Activated T-helper 2 cell treated with anti-CD3 and anti-CD28 coated beads, Interferon-gamma antibody, Interleukin-2, Interleukin-4, amounts not matched to agents 10 μg/mL and 5 μg/mL and 100 μg/mL, durations not matched to agents 14 hours and 24 hours and 36 hours (primary cell): ENCODE measurements around the gene DOP1A. TPM values are rescaled to one million over a fixed set of nuclear protein-coding genes. Genes with fewer than 3 reads are reported as not detected.
A peak's percentile ranks its signal among the peaks of the same experiment; 100 is the strongest.

Experiments
- DNase-seq: peaks from one replicate; pipeline ENCODE4 v3.0.0; 2021; ENCODE audit warnings: low spot score
- H3K27ac Mint-ChIP-seq: one replicate; pipeline ENCODE4 v1.8.0; 2021; ENCODE audit warnings: mixed read lengths
- H3K27me3 Mint-ChIP-seq: one replicate; pipeline ENCODE4 v1.8.0; 2021; ENCODE audit warnings: low read depth, mixed read lengths
- H3K36me3 Mint-ChIP-seq: one replicate; pipeline ENCODE4 v1.8.0; 2021; ENCODE audit warnings: low read depth, mixed read lengths
- H3K4me1 Mint-ChIP-seq: one replicate; pipeline ENCODE4 v1.8.0; 2021; ENCODE audit warnings: low read depth, mixed read lengths
- H3K4me3 Mint-ChIP-seq: one replicate; pipeline ENCODE4 v1.8.0; 2021; ENCODE audit warnings: low read depth, mild to moderate bottlenecking, moderate library complexity, mixed read lengths
- H3K9me3 Mint-ChIP-seq: one replicate; pipeline ENCODE4 v1.8.0; 2021; ENCODE audit warnings: mixed read lengths
- intact Hi-C: fragments of 100-400 bp; cut with micrococcal nuclease; formaldehyde crosslinking; loops from one replicate; pipeline ENCODE4 v1.15.1; 2023
- total RNA-seq: library from RNA; stranded (reverse); gene quantifications from 2 replicates; pipeline ENCODE4 v1.2.3, GENCODE V29; 2022

Gene DOP1A, protein sequence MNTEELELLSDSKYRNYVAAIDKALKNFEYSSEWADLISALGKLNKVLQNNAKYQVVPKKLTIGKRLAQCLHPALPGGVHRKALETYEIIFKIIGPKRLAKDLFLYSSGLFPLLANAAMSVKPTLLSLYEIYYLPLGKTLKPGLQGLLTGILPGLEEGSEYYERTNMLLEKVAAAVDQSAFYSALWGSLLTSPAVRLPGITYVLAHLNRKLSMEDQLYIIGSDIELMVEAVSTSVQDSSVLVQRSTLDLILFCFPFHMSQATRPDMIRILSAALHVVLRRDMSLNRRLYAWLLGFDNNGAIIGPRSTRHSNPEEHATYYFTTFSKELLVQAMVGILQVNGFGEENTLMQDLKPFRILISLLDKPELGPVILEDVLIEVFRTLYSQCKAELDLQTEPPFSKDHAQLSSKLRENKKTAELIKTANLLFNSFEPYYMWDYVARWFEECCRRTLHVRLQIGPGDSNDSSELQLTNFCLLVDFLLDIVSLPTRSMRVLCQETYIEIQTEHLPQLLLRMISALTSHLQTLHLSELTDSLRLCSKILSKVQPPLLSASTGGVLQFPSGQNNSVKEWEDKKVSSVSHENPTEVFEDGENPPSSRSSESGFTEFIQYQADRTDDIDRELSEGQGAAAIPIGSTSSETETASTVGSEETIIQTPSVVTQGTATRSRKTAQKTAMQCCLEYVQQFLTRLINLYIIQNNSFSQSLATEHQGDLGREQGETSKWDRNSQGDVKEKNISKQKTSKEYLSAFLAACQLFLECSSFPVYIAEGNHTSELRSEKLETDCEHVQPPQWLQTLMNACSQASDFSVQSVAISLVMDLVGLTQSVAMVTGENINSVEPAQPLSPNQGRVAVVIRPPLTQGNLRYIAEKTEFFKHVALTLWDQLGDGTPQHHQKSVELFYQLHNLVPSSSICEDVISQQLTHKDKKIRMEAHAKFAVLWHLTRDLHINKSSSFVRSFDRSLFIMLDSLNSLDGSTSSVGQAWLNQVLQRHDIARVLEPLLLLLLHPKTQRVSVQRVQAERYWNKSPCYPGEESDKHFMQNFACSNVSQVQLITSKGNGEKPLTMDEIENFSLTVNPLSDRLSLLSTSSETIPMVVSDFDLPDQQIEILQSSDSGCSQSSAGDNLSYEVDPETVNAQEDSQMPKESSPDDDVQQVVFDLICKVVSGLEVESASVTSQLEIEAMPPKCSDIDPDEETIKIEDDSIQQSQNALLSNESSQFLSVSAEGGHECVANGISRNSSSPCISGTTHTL (N-terminal part only)
- total RNA-seq, result 6.5 and 7.5 TPM in 2 replicates

DNA sequence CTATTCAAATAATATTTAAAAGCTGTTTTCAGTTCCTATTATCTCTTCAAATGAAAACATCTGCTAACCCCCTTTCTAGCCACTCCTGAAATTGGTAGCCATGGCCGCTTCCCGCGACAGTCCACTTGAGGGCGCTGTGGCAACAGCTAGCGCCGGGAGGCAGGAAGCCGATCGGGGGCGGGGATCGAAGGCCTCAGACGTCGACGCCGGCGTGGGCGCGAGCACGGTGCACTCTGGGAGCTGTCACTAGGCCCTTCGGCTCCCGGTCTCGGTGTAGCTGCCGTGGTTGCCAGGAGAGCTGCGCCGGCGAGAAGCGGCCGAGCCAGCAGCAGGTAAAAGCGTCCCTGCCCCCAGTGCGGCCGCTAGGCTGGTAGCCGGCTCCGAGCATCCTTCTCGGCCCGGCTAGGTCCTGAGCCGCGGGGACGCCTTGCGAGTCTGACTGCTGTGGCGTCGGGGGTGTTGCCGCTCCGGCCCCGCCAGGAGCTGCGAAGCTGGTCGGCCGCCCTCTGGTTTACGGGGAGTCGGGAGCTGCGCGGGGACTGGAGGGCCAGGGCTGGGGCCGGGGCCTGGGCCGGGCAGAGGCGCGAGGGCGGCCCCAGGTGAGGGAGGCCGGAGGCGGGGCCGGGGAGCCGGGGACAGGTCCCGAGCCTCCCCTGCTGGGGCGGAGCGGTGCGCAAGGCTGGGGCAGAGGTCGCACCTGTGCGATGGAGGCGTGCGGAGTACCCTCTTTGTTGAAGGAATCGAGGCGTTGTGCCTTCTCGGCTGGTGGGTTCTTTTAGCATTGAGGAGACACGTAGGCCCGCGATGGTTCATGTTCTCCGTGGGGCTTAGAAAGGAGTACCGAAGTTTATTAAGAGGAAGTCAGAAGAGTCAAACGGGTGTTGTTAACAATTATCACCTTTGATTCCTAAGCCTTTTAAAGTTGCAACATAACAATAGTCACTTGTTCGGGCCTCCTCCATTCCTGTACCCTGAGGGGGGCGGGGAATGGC is at the start of gene DOP1A:
DOP1A (plus strand) TSS at position 224 of the 992 bp plus-strand sequence. CDS start 29,307 bp downstream, outside the sequence.
- H3K27me3 Mint-ChIP-seq, result no peaks in the 10 kb centered on the region
- no peaks in the 10 kb centered on the region for H3K9me3 Mint-ChIP-seq
- H3K4me3 Mint-ChIP-seq, result peak within 1 kb of the TSS; percentile 86
- H3K4me1 Mint-ChIP-seq, result peaks cover 31% of the 10 kb centered on the region
- intact Hi-C loops, result loop anchor here (1.0 to 10.0 kb wide), 7 partner anchors 126 to 1313 kb away; partner anchors contain the start of genes IBTK, PGM3, RWDD2A and TENT5A
- H3K27ac Mint-ChIP-seq, result peak within 1 kb of the TSS; percentile 65
- H3K36me3 Mint-ChIP-seq, result peaks cover 2% of the 10 kb centered on the region
- DNase-seq, result peak; percentile 92

DNA sequence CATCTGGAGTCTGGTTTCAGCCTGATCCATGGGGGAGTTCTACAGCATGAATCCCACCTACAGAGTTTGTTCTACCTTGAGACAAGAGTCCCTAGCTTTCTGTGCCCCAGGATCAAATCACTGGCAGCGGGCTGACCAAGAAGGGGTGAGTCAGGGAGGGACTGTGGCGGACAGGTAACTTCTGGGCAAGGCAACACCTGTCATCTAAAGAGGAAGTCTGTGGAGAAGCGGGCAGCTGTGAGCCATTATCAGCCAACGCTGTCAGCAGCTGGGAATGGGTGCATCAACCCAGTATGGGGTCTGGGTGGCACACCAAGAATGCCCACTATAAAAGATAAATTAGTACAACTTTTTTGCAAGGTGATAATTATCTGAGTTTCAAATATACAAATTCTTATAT is 47.7 kb upstream of the DOP1A start:
- H3K36me3 Mint-ChIP-seq, result peaks cover 39% of the 10 kb centered on the region
- intact Hi-C loops, result no loop called here
- peaks cover 3% of the 10 kb centered on the region for H3K9me3 Mint-ChIP-seq
- H3K27me3 Mint-ChIP-seq, result no peaks in the 10 kb centered on the region
- no peak overlapping the region for H3K4me3 Mint-ChIP-seq
- no peak for DNase-seq
- H3K4me1 Mint-ChIP-seq, result no peaks in the 10 kb centered on the region
- no peak overlapping the region for H3K27ac Mint-ChIP-seq

DNA sequence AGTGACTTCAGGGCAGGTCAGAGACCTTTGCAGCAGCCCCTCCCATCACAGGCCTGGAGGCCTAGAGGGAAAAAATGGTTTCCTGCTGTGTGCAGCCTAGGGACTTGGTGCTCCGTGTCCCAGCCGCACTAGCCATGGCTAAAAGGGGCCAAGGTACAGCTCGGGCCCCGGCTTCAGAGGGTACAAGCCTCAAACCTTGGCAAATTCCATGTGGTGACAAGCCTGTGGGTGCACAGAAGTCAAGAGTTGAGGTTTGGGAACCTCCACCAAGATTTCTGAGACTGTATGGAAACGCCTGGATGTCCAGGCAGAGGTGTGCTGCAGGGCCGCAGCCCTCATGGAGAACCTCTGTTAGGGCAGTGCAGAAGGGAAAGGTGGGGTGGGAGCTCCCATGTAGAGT is 35.8 kb upstream of the DOP1A start:
- Mint-ChIP-seq H3K27me3 (no peaks in the 10 kb centered on the region), H3K9me3 (peaks cover 25% of the 10 kb centered on the region), H3K4me1 (no peaks in the 10 kb centered on the region), H3K27ac (no peak overlapping the region), H3K4me3 (no peak overlapping the region), H3K36me3 (peaks cover 46% of the 10 kb centered on the region)
- DNase-seq, result no peak
- intact Hi-C loops, result no loop called here

DNA sequence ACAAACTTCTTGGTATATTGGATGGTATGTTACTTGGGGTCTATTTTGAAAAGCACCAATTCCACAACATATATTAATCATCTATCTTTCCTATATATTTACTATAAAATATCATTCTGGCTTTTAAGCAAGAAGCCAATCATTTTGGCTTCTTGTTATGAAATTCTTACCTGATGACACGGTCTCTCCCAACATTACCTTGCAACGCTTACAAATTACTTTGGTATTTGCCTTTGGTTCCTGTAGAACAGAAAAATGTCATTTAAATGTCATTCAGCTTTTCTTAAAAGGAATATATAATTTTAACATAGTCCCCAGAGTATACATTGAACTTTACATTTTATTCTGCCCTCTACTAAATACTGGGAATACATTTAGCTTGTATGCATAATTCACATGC is 29.2 kb upstream of the DOP1A start:
- no peak overlapping the region for H3K27ac Mint-ChIP-seq

DNA sequence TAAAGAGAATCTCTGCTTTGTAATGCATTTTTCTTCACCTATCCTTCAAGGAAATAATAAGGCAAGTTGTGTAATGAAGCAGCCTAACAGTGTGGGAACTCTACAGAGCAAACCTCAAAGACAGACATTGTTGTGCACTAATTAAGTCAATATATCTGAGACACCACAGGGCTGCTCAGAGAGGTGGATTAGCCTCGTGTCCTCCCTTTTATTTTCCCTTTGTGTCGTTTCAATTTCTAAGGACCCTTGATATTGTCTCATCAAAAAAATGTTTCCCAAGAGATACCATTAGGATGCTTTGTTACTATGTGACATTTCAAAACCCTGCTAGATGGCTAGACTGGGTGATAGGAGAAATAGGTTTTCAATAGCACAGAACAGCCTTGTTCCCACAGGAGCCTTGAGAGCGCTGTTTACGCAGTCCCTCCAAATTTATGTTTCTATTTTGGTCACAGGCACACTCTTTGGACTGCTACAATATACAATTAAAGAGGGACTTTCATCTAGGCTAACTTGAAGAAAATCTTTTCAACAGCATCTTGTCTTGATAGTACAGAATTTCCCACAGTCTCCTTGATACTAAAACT is 24.9 kb upstream of the DOP1A start:
- intact Hi-C loops, result no loop called here
- no peak overlapping the region for H3K27ac Mint-ChIP-seq

More for the DNA sequence above, 29.2 kb upstream of the DOP1A start:
- no peak for DNase-seq
- no peaks in the 10 kb centered on the region for H3K27me3 Mint-ChIP-seq
- no peaks in the 10 kb centered on the region for H3K4me1 Mint-ChIP-seq
- H3K9me3 Mint-ChIP-seq, result peaks cover 13% of the 10 kb centered on the region
- intact Hi-C loops, result no loop called here
- H3K36me3 Mint-ChIP-seq, result peaks cover 24% of the 10 kb centered on the region
- no peak overlapping the region for H3K4me3 Mint-ChIP-seq

DNA sequence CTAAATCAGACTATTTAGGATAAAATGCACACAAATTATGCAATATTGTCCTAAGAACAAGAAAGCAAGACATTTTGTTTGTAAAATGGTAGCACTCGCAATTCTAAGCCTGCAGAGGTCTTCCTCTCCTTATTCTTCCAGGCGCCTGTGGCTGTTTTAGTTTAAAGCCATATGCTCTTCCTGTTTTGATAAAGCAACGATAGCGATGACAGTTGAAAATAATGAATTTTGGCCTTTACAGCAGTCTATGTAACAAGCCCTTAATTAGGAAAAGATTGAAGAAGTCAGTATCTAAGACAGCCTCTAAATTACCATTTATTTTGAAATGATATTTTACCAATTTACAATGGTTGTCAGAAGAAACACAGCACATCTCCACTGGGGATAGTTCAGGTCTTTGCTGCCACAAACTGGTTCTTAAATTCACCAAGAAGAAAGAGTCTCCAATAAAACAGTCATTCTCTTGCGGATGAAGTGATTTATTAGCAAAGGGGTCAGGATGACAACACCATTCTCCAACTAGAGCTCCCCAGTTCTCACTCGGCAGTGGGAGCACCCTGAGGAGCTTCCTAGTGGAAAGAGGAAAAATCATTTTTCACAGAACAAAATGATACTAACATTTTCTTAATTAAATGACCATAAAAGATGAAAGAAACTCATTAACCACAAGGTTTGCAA is 23.2 kb upstream of the DOP1A start:
- Mint-ChIP-seq H3K9me3 (no peaks in the 10 kb centered on the region), H3K4me1 (no peaks in the 10 kb centered on the region), H3K27ac (no peak overlapping the region), H3K36me3 (no peaks in the 10 kb centered on the region), H3K27me3 (no peaks in the 10 kb centered on the region), H3K4me3 (no peak overlapping the region)
- intact Hi-C loops, result no loop called here
- DNase-seq, result no peak

More for the DNA sequence above, 24.9 kb upstream of the DOP1A start:
- Mint-ChIP-seq H3K4me1 (no peaks in the 10 kb centered on the region), H3K4me3 (no peak overlapping the region), H3K36me3 (no peaks in the 10 kb centered on the region), H3K27me3 (no peaks in the 10 kb centered on the region), H3K9me3 (no peaks in the 10 kb centered on the region)
- DNase-seq, result no peak

DNA sequence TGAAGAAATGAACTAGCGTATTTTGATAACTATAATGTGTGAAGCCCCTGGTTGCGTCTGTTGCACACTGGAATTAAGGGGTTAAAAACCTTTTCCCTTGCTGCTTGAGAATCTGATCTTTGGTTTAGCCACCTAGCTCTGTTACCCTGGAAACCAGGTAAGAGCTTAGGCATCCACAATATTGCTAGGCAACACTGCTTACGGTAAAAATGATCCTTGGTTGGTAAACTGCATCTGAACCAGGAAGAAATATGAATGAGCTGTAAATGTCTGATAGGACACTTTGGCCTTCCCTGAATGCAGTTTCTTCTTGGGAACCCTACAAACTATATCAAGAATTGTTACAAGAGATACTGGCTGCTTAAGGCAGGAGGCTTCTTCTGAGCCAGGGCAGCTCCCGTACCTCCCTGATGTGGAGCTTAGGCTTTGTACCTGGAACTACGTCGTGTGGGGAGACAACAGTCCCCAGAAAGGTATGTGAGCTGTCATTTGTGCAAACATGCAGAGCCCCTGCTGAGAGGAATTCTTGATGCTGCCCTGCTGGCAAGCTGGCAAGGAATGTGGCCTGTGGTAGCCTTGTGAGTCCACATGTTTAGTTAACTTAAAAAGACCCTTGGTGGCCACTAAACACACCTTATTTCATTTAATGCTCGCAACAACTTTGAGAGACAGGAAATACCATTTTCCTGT is 20.3 kb upstream of the DOP1A start:
- Mint-ChIP-seq H3K9me3 (no peaks in the 10 kb centered on the region), H3K36me3 (no peaks in the 10 kb centered on the region), H3K27ac (no peak overlapping the region), H3K4me3 (no peak overlapping the region), H3K4me1 (no peaks in the 10 kb centered on the region), H3K27me3 (no peaks in the 10 kb centered on the region)
- no peak for DNase-seq
- intact Hi-C loops, result no loop called here

DNA sequence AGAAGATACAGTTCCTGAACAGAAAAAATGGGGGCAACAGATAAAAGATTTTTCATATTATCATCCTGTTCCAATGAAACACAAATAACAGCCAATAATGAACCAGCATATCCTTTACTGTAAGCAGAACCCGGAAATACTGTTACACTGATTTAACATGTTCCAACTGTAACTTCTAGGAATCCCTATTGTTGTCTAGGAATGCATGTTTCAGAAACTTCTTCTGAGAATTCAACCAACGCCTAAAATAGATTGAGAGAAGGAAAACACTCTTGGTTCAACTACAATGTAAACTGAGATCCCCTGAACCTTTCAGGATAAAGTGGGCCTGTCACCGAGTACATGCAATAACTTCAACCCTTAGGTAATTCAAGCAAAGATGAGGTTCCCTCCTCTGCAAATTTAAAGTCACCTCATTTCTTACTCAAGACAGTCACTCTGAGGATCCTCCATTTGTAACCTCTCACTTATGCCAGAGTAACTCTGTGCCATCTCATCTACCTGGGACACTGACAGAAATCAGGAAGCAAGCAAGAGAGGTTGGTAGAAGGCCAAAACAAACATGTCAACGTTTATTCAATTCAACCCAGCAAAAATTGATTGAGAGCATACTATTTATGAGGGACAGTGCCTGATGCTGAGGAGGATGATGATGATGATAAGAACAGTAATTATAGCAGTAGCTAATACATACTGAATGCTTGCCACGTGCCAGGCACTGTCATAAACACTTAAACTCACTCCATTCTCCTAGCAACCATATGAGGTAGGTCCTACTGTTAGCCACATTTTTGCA is 15.9 kb upstream of the DOP1A start:
- H3K4me1 Mint-ChIP-seq, result peaks cover 1% of the 10 kb centered on the region
- peaks cover 11% of the 10 kb centered on the region for H3K36me3 Mint-ChIP-seq
- H3K27ac Mint-ChIP-seq, result no peak overlapping the region
- H3K27me3 Mint-ChIP-seq, result no peaks in the 10 kb centered on the region
- no peaks in the 10 kb centered on the region for H3K9me3 Mint-ChIP-seq
- DNase-seq, result no peak
- no peak overlapping the region for H3K4me3 Mint-ChIP-seq
- intact Hi-C loops, result no loop called here

DNA sequence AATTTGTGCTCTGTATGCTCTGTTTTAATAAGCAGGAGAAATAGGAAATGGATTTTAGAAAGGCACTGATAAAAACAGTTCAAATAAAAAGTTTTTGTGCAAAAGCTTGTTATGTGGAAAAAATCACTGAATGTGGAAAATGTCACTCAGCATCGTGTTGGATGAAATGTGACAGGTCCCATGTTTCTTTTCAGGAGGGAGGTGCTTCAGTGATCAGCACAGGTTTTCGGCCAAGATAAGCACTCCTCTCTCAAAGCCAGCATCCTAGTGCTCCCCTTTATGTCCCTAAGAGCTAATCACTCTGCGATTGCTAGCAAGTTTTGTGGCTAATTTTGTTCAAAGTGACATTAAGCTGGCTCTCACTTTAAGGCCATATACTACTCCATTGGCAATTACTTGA is 13.8 kb upstream of the DOP1A start:
- Mint-ChIP-seq H3K36me3 (peaks cover 21% of the 10 kb centered on the region), H3K4me1 (peaks cover 4% of the 10 kb centered on the region), H3K9me3 (no peaks in the 10 kb centered on the region), H3K4me3 (no peak overlapping the region), H3K27me3 (no peaks in the 10 kb centered on the region), H3K27ac (no peak overlapping the region)
- intact Hi-C loops, result no loop called here
- no peak for DNase-seq

DNA sequence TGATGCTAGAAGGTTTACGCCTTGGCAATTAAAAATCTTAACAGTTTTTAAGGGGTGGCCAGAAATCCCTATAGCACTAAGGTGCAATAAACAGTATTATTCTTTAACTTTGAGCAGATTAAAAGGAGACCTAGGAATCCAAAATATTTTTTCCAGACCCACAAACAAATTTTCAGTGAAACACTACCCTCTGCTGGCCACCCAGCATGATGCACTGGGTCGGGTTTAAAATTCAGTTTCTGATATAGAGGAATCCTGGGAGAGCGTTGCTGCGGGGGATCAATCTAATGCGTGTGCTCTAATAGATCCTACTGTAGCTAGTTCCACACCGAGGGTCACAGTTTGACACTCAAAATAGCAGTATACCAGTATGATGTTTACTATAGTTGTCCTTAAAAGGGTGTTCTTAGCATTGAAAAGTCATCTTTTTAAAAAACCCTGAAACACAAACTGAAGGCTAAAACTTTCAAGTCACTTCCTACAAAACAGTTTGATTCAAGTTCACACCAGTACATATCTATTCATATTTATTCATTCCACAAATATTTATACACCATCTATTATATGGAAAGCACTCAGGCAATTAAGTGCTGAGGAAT is 12.0 kb upstream of the DOP1A start:
- Mint-ChIP-seq H3K9me3 (no peaks in the 10 kb centered on the region), H3K27me3 (no peaks in the 10 kb centered on the region), H3K27ac (no peak overlapping the region), H3K4me3 (no peak overlapping the region), H3K36me3 (peaks cover 21% of the 10 kb centered on the region), H3K4me1 (peaks cover 4% of the 10 kb centered on the region)
- intact Hi-C loops, result loop anchor here (1.0 kb wide), 2 partner anchors 783 to 803 kb away; no protein-coding TSS in a partner anchor
- DNase-seq, result no peak
